Esophagus squamous epithelium (tissue), 5 donors: ENCODE results near the gene LILRB1. TPM values are rescaled to one million over a fixed set of nuclear protein-coding genes. Genes with fewer than 3 reads are reported as not detected.

ENCODE experiments used
- DNase-seq: peaks from one replicate; lab custom pipeline; 2025; lab: John Stamatoyannopoulos, UW
- H3K27ac ChIP-seq, 4 donors: fragments of 200-600 bp; sonication (generic); one replicate each; pipeline ENCODE4 v1.5.1; 2016 to 2019; ENCODE audit warnings: mild to moderate bottlenecking in 1 of 4
- H3K27me3 ChIP-seq, 4 donors: fragments of 200-600 bp; sonication (generic); 1 replicate in 3 of 4; 2 replicates in 1 of 4; pipeline versions ENCODE4 v1.5.1 to v1.6.0; 2017 to 2021; ENCODE audit warnings: antibody characterized with exemption in 1 of 4
- H3K36me3 ChIP-seq, 3 donors: fragments of 200-600 bp; sonication (generic); one replicate each; pipeline ENCODE4 v1.5.1; 2016 to 2019
- H3K4me1 ChIP-seq, 3 donors: fragments of 200-600 bp; sonication (generic); one replicate each; pipeline ENCODE4 v1.5.1; 2017 to 2019
- H3K4me3 ChIP-seq, 4 donors: fragments of 200-600 bp; sonication (generic); 1 replicate in 3 of 4; 2 replicates in 1 of 4; pipeline ENCODE4 v1.5.1; 2016 to 2019; ENCODE audit warnings: mild to moderate bottlenecking in 2 of 4, moderate library complexity in 1 of 4
- H3K9me3 ChIP-seq, 3 donors: fragments of 200-600 bp; sonication (generic); one replicate each; pipeline ENCODE4 v1.5.1; 2016 to 2019
- POLR2A ChIP-seq, 4 donors: fragments of 450-650 bp; IDR thresholded peaks; one replicate each; pipeline ENCODE4 v1.6.1; 2017; ENCODE audit warnings: antibody characterized with exemption in 4 of 4, mild to moderate bottlenecking in 4 of 4, moderate library complexity in 3 of 4
- WGBS, 2 donors: methylation state at CpG; one replicate each; pipeline ENCODE4 v1.1.5; 2018; 5-methylcytosine and 5-hydroxymethylcytosine counted together
- intact Hi-C: fragments of 100-400 bp; cut with DNase I; formaldehyde crosslinking; loops from one replicate; pipeline ENCODE4 v1.15.0; 2022
- small RNA-seq, 4 donors: library from RNA; depleted of rRNA; stranded (forward); fragments of <200 nt; gene quantifications; one replicate each; pipeline ENCODE3, GENCODE V24; 2016
- total RNA-seq, 4 donors: library from RNA; depleted of rRNA; stranded (reverse); fragments of >200 nt; gene quantifications; one replicate each; pipeline ENCODE4 v1.1.0, GENCODE V29; 2016
- TF ChIP-seq, protein P1 (sequence below), 6 experiments: fragments of 450-650 bp in 4 of 6; fragments of 200-600 bp in 2 of 6; sonication (generic) in 2 of 6; IDR thresholded peaks; one replicate each; pipeline ENCODE4 v1.5.1; 2016 to 2019; ENCODE audit warnings: antibody characterized with exemption in 6 of 6, mild to moderate bottlenecking in 4 of 6, moderate library complexity in 4 of 6
- donor health status: DM: yes; HTN: yes; CAD: no.

Gene LILRB1
- total RNA-seq, 4 donors from 2014 or later = 0.75 to 2.3 (median 1.5) TPM; not detected in 1

DNA sequence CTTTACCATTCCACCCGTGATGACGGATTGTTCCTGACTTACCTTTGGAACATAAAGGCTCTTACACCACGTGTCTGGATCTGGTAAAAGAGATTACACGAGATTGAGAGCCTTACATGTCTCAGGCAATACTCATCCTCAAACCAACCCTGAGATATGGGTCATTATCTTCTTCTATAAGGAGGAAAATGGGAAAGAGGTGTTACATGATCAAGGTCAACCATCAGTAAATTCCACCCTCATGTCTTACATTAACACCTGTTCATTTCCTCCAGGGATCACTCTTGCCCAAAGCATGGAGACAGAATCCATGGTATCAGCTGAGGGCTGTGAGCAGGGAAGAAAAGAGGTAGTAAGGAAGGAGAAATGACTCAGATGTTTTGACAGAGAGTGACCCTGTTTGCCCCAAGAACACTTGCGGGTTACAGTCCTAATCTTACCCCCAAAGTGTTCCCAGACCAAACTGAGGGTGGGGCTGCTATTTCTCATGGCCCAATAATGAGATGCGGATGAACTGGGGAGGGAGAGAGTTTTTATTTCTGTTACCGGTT, 52.1 kb downstream of the LILRB1 start:
- TF ChIP-seq, protein P1, sequence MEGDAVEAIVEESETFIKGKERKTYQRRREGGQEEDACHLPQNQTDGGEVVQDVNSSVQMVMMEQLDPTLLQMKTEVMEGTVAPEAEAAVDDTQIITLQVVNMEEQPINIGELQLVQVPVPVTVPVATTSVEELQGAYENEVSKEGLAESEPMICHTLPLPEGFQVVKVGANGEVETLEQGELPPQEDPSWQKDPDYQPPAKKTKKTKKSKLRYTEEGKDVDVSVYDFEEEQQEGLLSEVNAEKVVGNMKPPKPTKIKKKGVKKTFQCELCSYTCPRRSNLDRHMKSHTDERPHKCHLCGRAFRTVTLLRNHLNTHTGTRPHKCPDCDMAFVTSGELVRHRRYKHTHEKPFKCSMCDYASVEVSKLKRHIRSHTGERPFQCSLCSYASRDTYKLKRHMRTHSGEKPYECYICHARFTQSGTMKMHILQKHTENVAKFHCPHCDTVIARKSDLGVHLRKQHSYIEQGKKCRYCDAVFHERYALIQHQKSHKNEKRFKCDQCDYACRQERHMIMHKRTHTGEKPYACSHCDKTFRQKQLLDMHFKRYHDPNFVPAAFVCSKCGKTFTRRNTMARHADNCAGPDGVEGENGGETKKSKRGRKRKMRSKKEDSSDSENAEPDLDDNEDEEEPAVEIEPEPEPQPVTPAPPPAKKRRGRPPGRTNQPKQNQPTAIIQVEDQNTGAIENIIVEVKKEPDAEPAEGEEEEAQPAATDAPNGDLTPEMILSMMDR (IDR thresholded peaks at IDR 0.05) = no peak
- no peak for TF ChIP-seq POLR2A (IDR thresholded peaks at IDR 0.05)
- H3K9me3 ChIP-seq = no peaks in the 10 kb centered on the region
- H3K27me3 ChIP-seq = peaks cover 0 to 10% (median under 1%) of the 10 kb centered on the region in 4 donors
- WGBS, 2 donors = 42 to 46% methylated on average over 7 of the region's 7 CpGs
- no peak for DNase-seq
- H3K36me3 ChIP-seq = no peaks in the 10 kb centered on the region
- intact Hi-C loops = no loop called here
- no peak overlapping the region for H3K4me3 ChIP-seq
- no peak overlapping the region for H3K27ac ChIP-seq
- no peaks in the 10 kb centered on the region for H3K4me1 ChIP-seq

DNA sequence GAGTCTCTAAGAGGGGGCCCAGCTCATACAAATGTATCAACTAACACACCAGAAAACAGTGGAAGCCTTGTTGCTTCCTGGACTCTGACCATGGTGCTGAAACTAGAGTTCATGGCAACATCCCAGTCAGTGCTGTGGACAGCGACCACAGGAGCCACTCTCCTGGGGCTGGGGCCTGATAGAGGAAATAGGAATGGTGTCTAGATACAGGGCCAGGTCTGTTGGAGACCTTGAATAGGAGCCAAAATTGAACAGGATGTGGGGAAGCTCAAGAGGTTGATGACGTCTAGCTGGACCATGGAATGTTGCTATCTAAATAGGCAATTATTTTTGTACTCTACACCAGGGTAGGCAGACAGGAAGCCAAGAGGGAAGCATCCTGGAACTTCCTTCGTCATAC, 54.2 kb downstream of the LILRB1 start:
- intact Hi-C loops = no loop called here
- no peaks in the 10 kb centered on the region for H3K9me3 ChIP-seq
- TF ChIP-seq, protein P1 (IDR thresholded peaks at IDR 0.05) = no peak
- TF ChIP-seq POLR2A (IDR thresholded peaks at IDR 0.05) = no peak
- no peak overlapping the region for H3K27ac ChIP-seq
- no peaks in the 10 kb centered on the region for H3K36me3 ChIP-seq
- no peak overlapping the region for H3K4me3 ChIP-seq
- peaks cover 0 to 7% (median 0%) of the 10 kb centered on the region in 4 donors for H3K27me3 ChIP-seq
- 37 to 38% methylated on average over 2 to 3 of the region's 3 CpGs for WGBS, 2 donors
- H3K4me1 ChIP-seq = no peaks in the 10 kb centered on the region
- DNase-seq = no peak

Small RNA genes lying within 50 kb of the gene (small RNA-seq; reads per million reads assigned to genes)
- 0 reads per million in 4 donors for gene AC245036.3
- 0 reads per million in 4 donors for gene MIR8061

Other genes with a start within 250 kb of the LILRB1 start
- 1 to 10 TPM in 2 of 4 donors, under 1 TPM in 1, not detected in 1; 0.44 to 4.4 (median 2.0) TPM for gene TTYH1, start 215.0 kb upstream of the LILRB1 start, total RNA-seq
- gene LENG8, start 181.3 kb upstream of the LILRB1 start, total RNA-seq = 10 to 100 TPM; 22.9 to 95.2 (median 49.6) TPM
- 10 to 100 TPM in 2 of 4 donors, 1 to 10 TPM in 2; 8.1 to 13.1 (median 10.1) TPM for gene LENG9, start 166.7 kb upstream of the LILRB1 start, total RNA-seq
- gene CDC42EP5, start 157.2 kb upstream of the LILRB1 start, total RNA-seq = 10 to 100 TPM in 2 of 4 donors, 1 to 10 TPM in 2; 6.0 to 39.4 (median 9.8) TPM
- gene LAIR2, start 127.7 kb upstream of the LILRB1 start, total RNA-seq = not detected
- gene LILRA2, start 56.7 kb upstream of the LILRB1 start, total RNA-seq = under 1 TPM in 3 of 4 donors, not detected in 1; 0.11 to 0.76 (median 0.53) TPM
- 1 to 10 TPM in 2 of 4 donors, under 1 TPM in 2; 0.38 to 1.1 (median 0.82) TPM for gene LILRA1, start 36.9 kb upstream of the LILRB1 start, total RNA-seq
- 1 to 10 TPM in 3 of 4 donors, under 1 TPM in 1; 0.31 to 6.7 (median 2.5) TPM for gene LILRB4, start 32.5 kb downstream of the LILRB1 start, total RNA-seq
- not detected for gene KIR3DL3, start 94.0 kb downstream of the LILRB1 start, total RNA-seq
- not detected for gene KIR2DL3, start 108.0 kb downstream of the LILRB1 start, total RNA-seq
- gene KIR2DL1, start 139.3 kb downstream of the LILRB1 start, total RNA-seq = not detected
- not detected for gene KIR2DL4, start 173.1 kb downstream of the LILRB1 start, total RNA-seq
- gene KIR3DL1, start 186.0 kb downstream of the LILRB1 start, total RNA-seq = not detected
- gene KIR2DS4, start 202.2 kb downstream of the LILRB1 start, total RNA-seq = not detected
- not detected for gene KIR3DL2, start 220.0 kb downstream of the LILRB1 start, total RNA-seq
- under 1 TPM in 2 of 4 donors, not detected in 2; 0.41 to 0.61 TPM for gene FCAR, start 243.8 kb downstream of the LILRB1 start, total RNA-seq